HG03565 (cell line): ENCODE results near the gene COPB1.

Experiments
- ATAC-seq: cut with Tn5 transposase; IDR thresholded peaks from one replicate; pipeline ENCODE4 v1.9.1; 2021; ENCODE audit warnings: mild to moderate bottlenecking, moderate library complexity; ENCODE audit not compliant: unreplicated experiment

The COPB1 gene

DNA sequence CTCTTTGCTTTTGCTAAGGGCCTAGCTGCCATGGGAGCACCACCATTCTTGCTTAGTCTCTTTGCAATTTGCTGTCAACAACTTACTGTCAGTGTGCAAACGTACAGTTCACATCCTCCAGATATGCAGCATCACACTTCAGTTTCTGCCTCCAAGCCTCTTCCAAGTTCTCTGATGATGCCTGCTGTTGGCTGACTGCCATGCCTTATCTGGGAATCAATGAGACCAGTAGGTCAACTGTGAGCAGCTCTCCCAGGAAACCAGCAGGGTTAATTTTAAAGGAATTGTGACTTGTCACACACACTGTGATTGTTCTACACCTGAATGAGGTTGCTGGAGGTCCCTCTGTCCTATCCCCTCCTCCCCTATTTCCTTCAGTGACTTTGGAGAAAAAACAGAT is 56.0 kb downstream of the COPB1 start:
- no peak for ATAC-seq

- no peak for ATAC-seq
Observed at GRCh38 chr11:14435717-14436512, 63.7 kb downstream of the COPB1 start.

DNA sequence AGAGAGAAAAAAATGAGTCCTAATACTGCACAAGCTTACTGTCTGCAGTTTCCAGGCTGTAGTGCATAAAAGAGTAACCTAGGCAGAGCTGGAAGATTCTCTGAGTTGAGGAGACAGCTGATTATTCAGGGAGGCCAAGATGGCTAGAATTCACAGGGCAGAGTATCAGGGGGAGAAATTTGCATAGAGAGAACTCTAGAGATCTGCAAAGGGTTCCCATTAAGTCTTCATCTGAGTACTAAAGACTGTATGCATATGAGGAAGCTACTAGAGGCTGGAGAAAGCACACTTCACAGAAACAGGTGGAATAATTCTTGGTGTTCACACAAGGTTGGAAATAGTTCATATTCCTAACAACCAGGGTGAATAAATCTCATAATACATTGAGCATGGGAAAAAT is 74.0 kb downstream of the COPB1 start:
- no peak for ATAC-seq

DNA sequence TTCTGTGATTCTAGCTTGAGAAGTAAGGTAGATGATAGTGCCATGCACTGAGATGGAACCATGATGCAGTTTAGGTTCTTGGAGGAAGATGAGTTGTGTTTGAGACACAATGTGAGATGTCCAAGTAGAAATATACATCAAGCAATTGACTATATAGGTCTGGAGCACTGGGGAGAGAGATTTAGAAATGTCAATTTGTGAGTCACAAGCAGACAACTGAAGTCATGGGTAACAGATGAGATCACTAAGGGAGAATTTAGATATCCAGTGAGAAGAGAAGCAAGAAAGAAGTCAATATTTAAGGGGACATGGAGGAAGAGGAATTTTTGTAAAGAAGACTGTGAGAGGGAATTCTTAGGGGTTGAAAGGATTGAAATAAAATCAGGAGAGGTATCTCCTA is 75.5 kb downstream of the COPB1 start:
- ATAC-seq, result no peak

DNA sequence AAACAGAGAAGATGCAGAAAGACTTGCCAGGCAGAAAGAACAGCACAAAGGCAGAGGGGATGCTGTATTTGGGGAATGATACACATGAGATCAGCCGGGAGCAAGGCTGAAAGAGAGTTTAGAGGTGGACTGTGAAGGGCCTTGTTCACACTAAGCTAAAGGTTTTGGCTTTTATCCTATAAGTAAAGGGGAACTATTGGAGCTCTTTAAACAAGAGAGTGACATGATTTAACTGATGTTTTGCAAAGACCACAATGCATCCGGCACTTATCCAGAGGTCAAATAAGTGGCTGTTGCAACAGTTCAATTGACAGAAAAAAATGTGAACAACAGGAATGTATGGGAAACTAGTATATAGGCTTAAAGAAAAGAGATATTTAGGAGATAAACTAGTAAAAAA is 76.0 kb downstream of the COPB1 start:
- ATAC-seq, result no peak

GRCh38 chr11:14422814-14423182 is 76.8 kb downstream of the COPB1 start:
- no peak for ATAC-seq

GRCh38 chr11:14422052-14422813 is 77.4 kb downstream of the COPB1 start:
- ATAC-seq, result no peak

DNA sequence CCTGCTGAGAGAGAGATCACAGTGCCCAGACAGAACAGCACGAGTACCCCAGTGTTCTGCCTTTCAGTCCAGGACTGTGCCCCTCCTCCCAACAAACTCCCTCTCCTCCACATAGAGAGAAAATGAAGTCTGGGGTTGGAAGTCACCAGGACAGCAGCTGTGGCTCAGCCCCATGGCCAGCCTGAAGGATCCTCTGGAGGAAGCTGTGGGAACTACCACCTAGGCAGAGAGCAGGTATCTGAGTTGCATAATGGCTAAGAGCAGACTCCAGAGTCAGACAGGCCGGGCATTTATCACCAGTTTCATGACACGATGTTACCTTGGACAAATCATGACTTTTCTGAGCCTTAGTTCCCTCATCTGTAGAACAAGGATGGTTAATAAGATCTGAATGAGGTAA is 79.4 kb downstream of the COPB1 start:
- ATAC-seq, result no peak

DNA sequence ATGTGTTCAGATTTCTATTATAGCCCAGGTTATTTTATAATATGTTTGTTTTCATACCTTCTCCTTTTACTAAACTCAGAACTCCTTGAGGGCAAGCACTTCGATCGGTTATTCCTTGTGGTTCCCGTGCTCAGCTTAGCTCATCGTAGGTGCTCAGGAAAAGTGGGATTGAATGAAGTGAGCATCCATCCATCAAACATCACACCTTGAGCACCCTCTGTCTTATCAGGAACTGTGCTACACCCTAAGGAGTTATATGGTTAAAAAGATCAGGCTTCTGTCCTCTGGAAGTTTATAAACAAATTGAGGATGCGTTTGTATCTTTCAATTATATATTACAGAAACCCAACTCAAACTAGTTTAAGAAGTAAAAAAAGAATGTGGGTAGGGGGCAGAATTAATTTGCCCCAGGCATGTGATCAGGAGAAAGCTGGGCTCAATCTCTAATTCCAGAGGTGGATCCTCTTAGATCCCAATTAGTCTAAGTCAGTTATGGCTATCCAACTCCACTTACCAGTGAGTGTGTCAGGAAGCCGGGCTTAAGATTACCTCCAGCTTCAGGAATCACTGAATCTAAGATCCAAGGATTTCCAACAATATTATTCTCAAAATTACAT is 80.7 kb downstream of the COPB1 start:
- no peak for ATAC-seq

- no peak for ATAC-seq
Observed at GRCh38 chr11:14417617-14418374, 81.8 kb downstream of the COPB1 start.

- ATAC-seq, result no peak
Observed at GRCh38 chr11:14417186-14417585, 82.4 kb downstream of the COPB1 start.

GRCh38 chr11:14414470-14415461 is 84.8 kb downstream of the COPB1 start:
- peak; percentile 75 for ATAC-seq

- no peak for ATAC-seq
Observed at GRCh38 chr11:14413307-14414069, 86.1 kb downstream of the COPB1 start.

DNA sequence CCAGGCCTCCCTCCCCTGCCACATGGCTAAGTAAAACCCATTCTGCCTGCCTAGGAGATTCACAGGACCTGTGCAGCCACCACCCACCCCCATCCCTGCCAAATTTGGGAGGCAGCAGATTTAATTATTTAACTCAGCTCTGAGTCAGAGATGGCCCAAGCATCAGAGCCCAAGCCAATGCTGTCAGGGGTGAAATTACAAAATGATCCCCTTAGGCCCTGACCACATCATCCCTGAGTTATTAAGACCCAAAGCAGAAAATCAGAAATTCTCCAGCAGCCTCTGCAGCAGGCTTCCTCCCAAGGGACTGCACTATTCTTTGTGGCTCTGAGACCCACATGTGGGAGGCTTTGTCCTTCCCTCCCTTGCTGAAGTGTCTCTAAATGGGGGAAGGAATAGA is 87.8 kb downstream of the COPB1 start:
- no peak for ATAC-seq

DNA sequence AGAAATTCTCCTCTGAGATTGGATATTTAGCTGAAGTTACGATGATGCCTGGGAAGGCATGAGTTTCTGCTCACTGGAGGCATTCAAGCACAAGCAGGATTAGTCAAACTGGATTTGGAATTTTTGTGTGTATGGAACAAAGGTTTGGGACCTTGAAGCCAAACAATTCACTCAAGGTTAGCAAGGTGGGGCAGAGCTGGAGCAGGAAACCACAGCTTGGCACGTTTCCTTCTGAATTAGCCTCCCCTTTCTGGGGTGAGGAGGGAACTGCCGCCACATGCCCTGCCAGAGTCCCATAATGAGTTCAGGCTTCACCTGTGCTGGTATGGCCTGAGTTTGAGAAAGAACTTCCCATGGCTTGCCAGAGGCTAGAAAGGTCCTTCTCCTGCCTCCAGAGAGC is 89.7 kb downstream of the COPB1 start:
- ATAC-seq, result no peak

GRCh38 chr11:14408612-14409011 is 91.0 kb downstream of the COPB1 start:
- ATAC-seq, result no peak
